Esophagus squamous epithelium (tissue), 4 donors: ENCODE measurements around the gene ZDHHC18.

Experiments used
- POLR2A ChIP-seq, 4 donors: fragments of 450-650 bp; IDR thresholded peaks; one replicate each; pipeline ENCODE4 v1.6.1; 2017; ENCODE audit warnings: antibody characterized with exemption in 4 of 4, mild to moderate bottlenecking in 4 of 4, moderate library complexity in 3 of 4
- TF ChIP-seq, protein P1 (sequence below), 6 experiments: fragments of 450-650 bp in 4 of 6; fragments of 200-600 bp in 2 of 6; sonication (generic) in 2 of 6; IDR thresholded peaks; one replicate each; pipeline ENCODE4 v1.5.1; 2016 to 2019; ENCODE audit warnings: antibody characterized with exemption in 6 of 6, mild to moderate bottlenecking in 4 of 6, moderate library complexity in 4 of 6

DNA sequence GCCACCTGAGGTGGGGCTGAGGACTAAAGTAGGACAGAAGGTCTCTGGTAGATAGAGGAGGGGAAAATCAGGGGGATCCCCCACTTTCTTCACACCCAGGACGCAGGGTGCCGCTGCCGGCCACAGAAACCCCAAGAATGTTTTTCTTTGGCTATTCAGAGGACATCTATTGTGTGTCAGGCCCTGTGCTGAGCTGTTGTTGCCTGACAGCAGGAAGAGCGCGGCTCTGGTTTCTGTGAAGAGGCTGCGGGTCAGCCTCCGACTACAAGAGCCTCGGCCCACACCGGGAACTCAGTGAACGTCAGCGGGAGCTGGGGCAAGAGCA, 39.1 kb upstream of the ZDHHC18 start:
- TF ChIP-seq, protein P1, sequence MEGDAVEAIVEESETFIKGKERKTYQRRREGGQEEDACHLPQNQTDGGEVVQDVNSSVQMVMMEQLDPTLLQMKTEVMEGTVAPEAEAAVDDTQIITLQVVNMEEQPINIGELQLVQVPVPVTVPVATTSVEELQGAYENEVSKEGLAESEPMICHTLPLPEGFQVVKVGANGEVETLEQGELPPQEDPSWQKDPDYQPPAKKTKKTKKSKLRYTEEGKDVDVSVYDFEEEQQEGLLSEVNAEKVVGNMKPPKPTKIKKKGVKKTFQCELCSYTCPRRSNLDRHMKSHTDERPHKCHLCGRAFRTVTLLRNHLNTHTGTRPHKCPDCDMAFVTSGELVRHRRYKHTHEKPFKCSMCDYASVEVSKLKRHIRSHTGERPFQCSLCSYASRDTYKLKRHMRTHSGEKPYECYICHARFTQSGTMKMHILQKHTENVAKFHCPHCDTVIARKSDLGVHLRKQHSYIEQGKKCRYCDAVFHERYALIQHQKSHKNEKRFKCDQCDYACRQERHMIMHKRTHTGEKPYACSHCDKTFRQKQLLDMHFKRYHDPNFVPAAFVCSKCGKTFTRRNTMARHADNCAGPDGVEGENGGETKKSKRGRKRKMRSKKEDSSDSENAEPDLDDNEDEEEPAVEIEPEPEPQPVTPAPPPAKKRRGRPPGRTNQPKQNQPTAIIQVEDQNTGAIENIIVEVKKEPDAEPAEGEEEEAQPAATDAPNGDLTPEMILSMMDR (IDR thresholded peaks at IDR 0.05), result no peak
- no peak for TF ChIP-seq POLR2A (IDR thresholded peaks at IDR 0.05)
